Suprapubic skin (tissue), 4 donors: ENCODE measurements around the gene CEP43.

Experiments
- POLR2A ChIP-seq, 2 donors: fragments of 450-650 bp; IDR thresholded peaks; one replicate each; pipeline ENCODE4 v1.6.1; 2017; ENCODE audit warnings: antibody characterized with exemption in 2 of 2, mild to moderate bottlenecking in 2 of 2, moderate library complexity in 2 of 2
- POLR2AphosphoS5 ChIP-seq, 3 donors: sonication (generic); formaldehyde crosslinking; IDR thresholded peaks; one replicate each; pipeline ENCODE4 v1.6.1; 2017; ENCODE audit warnings: antibody characterized with exemption in 3 of 3
- TF ChIP-seq, protein P1 (sequence below), 2 donors: fragments of 200-600 bp in 1 of 2; fragments of 450-650 bp in 1 of 2; sonication (generic) in 1 of 2; IDR thresholded peaks; one replicate each; pipeline ENCODE4 v1.5.1; 2016 to 2019; ENCODE audit warnings: antibody characterized with exemption in 2 of 2, mild to moderate bottlenecking in 1 of 2, moderate library complexity in 1 of 2

DNA sequence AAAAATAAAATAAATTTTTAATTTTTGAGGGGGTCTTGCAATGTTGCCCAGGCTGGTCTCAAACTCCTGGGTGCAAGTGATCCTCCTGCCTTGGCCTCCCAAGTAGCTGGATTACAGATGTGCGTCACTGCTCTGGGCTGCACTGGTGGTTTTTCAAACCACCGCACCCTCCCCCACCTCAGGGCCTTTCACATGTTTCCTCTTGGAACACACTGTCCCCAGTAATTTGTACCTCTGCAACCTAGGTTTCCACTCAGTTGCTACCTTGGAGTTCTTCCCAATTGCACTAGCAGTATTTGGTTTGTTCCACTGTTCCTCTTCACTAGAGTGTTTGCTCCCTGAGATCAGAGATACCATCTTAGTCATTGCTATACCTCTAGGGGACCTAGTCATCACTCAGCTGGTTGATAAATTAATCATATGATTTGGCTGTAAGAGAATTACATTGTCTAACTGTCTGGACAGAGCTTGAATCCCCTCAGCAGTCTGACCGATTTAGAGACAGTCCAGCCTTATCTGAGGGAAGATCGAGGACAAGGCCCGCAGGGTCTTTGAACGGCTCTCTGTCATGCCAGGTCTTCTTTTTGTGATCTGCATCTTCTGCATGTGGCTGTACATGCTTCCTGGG lies 32.0 kb downstream of the CEP43 start:
- TF ChIP-seq, protein P1, sequence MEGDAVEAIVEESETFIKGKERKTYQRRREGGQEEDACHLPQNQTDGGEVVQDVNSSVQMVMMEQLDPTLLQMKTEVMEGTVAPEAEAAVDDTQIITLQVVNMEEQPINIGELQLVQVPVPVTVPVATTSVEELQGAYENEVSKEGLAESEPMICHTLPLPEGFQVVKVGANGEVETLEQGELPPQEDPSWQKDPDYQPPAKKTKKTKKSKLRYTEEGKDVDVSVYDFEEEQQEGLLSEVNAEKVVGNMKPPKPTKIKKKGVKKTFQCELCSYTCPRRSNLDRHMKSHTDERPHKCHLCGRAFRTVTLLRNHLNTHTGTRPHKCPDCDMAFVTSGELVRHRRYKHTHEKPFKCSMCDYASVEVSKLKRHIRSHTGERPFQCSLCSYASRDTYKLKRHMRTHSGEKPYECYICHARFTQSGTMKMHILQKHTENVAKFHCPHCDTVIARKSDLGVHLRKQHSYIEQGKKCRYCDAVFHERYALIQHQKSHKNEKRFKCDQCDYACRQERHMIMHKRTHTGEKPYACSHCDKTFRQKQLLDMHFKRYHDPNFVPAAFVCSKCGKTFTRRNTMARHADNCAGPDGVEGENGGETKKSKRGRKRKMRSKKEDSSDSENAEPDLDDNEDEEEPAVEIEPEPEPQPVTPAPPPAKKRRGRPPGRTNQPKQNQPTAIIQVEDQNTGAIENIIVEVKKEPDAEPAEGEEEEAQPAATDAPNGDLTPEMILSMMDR (IDR thresholded peaks at IDR 0.05): no peak
- TF ChIP-seq POLR2A (IDR thresholded peaks at IDR 0.05): no peak
- TF ChIP-seq POLR2AphosphoS5 (IDR thresholded peaks at IDR 0.05): no peak
